GM21717 (cell line): ENCODE results near the gene MYO5B.
"Not testable (repeated sequence)": the region's sequence is repeated elsewhere in the genome, so short reads cannot be mapped to it uniquely, and the experiment has no call there.

ENCODE experiments used
- ATAC-seq: cut with Tn5 transposase; IDR thresholded peaks from one replicate; pipeline ENCODE4 v1.9.1; 2021; ENCODE audit warnings: mild to moderate bottlenecking, moderate library complexity; ENCODE audit not compliant: unreplicated experiment

Gene MYO5B

DNA sequence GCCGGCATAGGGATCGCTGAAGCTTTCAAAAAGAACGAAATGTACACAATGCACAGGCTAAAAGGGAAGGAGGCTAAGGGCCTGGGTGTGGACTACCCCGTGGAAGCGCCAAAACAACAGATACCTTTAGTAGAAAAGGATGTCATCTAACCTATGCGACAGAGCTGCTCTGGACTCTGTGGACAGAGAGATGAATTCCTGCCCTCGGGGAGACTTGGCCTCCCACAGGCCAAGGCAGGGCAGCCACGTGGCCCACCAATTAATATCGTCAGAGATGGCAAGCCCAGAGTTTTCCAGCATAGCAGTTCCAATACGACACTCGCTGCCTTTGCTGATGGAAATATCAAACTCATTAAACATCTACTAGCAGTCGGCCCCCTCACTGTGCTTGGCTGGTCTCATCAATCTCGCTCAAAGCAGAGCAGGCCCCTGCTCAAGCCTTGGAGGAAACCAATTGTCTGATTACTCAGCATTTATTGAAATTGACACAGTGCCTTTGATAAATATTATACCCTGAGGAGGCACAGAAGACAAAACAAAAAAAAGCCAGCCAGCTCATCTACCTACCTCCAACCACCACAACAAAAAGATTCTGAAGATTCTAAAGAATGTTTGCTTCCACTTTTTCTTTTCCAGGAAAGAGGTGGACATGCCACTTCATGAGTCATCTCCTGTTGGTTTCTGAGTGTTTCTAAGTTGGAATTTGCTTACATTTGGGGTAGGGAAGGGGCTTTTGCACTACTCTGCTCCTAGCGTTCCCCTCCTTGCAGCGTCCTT lies 302.6 kb downstream of the MYO5B start:
- ATAC-seq = no peak

DNA sequence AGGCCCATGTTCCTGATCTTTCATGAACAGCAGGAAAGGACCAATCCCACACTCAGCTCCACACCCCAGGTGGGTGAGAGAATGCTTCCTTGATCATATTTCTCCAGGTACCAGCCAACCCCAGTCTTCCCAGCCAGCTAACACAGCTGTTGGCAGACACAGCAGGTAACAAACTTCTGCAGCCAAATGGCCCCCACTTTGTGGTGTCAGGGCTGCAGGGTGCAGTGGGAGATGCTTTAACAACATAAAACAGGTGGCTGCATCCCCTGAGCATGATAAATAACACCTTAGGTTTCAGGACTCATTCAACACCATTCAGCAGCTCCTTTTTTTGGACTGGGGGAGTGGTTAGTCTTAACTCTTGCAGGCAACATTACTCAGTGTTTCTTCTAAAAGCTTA lies 304.9 kb downstream of the MYO5B start:
- ATAC-seq = no peak

DNA sequence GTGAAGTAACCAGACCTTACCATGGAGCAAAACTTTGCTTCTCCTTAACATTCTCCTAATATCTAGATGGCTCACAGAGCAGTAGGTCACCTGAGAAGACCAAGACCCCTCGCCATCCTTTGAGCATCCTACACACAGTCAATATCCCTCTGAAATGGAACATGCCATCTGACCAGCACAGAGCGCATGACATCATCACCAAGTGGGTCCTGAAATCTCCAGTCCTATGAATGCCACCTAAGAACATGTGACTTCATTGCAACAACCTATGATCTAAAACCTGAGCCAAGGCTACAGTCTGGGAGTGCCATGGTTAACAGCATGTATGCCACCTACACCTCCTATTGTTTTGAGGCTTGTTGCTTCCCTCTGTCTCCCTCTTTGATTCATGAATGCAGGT lies 305.4 kb downstream of the MYO5B start:
- not testable (repeated sequence) for ATAC-seq

DNA sequence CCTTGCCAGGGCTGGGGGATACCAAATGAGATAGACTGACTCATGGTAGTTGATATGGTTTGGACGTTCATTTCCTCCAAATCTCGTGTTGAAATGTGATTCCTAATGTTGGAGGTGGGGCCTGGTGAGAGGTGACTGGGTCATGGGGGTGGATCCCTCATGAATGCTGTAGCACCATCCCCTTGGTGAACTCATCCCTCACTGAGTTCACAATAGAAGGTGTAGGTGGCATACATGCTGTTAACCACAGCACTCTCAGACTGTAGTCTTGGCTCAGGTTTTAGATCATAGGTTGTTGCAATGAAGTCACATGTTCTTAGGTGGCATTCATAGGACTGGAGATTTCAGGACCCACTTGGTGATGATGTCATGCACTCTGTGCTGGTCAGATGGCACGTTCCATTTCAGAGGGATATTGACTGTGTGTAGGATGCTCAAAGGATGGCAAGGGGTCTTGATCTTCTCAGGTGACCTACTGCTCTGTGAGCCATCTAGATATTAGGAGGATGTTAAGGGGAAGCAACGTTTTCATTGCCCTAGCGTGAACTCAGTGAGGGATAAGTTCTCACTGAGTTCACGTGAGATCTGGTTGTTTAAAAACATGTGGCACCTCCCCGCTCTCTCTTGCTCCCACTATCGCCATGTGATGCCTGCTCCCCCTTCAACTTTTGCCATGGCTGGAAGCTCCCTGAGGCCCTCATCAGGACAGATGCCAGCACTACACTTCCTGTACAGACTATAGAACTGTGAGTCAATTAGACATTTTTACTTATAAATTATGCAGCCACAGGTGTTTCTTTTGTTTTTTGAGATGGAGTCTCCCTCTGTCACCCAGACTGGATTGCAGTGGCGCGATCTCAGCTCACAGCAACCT lies 307.8 kb downstream of the MYO5B start:
- no peak for ATAC-seq

DNA sequence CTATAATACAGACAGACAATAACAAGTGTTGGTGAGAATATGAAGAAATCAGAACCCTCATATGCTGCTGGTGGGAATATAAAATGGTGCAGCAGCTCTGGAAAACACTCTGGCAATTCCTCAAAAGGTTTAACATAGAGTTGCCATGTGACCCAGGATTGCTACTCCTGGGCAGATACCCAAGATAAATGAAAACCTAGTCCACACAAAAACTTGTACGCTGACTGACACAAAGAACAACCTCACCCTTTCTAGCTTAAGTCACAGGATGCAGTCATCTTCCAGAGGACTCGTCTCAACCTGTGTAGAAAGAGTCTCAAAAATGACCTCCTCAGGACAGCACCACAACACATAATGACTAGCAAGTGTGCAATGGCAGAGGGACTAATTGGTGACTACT lies 310.0 kb downstream of the MYO5B start:
- ATAC-seq = no peak

DNA sequence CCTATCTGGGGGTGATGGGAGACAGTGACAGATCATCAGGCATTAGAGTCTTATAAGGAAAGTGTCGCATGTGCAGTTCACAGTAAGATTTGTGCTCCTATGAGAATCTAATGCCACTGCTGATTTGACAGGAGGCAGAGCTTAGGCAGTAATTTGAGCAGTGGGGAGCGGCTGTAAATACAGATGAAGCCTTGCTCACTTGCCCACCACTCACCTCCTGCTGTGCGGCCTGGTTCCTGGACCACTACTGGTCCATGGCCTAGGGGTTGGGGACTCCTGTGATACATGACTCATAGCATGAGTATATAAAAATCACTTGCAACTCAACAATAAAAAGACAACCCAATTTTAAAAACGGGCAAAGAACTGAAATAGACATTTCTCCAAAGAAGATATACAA lies 310.5 kb downstream of the MYO5B start:
- ATAC-seq = no peak

DNA sequence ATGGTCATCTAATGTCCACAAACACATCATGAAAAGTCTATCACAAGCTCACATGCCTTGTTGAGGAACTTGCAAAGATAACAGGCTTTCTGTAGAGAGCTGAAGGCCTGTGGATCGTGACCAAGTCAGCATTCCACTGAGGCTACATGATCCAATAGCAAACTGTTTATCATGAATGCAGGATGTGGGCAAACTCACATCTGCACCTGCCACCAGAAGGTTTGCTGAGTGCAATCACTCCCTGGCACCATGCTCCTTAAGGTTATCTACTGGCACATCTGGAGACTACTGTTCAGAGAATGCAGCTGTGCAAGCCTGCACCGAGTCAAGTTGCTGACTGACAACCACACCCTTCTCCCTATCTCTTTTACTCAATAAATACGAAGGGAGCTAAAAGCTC lies 314.3 kb downstream of the MYO5B start:
- no peak for ATAC-seq

DNA sequence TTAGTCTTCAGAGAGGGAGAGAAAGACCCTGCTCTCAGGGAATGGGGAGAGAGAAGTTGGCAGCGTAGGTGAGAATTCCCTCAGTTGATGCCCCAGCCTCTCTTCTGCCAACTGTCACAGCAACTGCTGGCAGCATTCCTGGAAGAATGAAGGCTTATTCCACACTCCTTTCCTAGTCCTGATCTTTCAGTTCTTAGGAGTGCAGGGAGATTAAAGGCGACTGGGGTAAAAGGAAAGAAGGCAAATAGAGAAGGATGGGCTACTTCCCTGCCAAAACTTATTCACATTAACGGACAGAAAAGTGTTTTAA lies 315.7 kb downstream of the MYO5B start:
- ATAC-seq = no peak

DNA sequence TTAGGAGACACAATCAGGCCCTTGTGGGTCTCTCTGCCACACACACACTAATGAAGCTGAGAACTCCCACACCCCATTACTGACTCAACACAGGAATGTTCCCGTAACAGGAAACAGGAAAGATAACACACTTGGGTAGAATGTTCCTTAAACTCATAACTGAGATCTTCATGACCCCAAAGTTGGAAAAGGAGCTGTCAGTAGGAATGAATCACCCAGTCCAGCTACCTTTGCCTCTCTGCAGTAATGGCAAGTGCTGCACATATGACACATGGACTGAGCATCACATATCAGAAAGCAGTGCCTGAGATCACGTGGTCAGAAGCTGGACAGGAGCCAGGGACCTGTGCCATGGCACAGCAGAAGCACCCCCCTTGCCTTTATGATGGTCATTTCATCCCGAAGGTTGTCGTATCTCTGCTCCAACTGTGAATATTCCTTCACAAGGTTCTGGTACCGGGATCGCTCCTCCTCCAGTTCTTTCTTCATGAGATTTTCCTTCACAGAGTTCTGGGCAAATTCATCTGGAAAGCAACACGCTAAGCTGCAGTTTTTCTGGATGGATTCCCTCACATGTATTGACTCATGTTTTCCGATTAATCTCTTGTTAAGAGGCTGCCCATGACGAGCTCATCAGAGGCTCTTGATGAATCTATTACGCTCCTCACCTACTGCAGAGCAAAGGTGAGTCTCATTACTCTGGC lies 316.2 kb downstream of the MYO5B start:
- ATAC-seq = no peak

DNA sequence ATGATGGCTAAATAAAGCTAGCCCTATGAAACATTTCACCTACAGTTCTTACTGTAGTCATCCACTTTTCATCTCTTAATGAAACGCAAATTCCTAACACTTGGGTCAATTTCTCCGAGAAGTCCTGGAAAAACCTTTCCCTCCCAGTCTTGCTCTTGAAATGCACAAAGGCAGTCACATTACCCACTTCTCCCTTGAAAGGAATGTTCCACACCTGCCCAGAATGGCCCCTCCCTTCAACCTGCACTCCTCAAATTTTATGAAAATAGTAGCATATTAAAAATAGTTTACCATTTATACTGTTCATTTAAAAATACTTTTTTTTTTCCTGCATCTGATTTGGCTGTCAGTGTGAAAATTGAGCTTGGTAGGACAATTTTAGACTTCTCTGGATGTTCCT lies 316.9 kb downstream of the MYO5B start:
- ATAC-seq = no peak

DNA sequence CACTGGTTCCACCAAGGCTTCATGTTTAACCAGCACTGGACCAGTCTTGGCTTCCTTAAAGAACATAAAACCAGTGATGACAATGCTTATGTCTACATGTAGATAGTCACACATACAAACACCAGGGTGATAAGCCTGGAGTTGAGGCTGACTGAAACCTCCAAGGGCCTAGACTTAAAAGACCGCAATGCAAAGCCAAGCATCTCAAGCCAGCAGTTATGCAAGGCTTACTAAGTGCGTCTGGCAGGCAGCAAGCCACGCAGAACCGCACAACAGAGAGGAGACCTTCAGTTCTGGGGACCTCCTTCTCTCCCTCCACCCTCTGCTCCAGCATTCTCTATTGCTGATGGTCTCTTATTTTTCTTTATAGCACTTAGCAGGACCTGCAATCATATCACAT lies 318.4 kb downstream of the MYO5B start:
- ATAC-seq = no peak

DNA sequence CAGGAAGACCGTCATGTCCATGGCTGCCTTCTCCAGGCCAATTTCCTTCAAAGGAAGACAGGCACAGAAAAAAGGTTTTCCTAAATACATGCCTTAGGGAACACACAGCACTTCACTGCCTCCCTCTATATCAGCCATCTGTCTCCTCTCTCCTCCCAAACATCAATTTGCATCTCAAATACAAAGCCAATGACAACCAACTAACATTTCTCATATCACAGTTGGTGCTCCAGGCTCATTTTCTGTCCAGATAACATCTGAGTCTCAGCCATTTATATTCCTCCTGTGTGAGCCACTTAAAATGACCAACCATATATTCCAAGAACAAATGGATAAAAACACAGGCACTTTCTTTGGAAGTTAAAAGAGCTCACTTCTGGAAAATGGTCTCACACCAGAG lies 319.2 kb downstream of the MYO5B start:
- ATAC-seq = no peak

DNA sequence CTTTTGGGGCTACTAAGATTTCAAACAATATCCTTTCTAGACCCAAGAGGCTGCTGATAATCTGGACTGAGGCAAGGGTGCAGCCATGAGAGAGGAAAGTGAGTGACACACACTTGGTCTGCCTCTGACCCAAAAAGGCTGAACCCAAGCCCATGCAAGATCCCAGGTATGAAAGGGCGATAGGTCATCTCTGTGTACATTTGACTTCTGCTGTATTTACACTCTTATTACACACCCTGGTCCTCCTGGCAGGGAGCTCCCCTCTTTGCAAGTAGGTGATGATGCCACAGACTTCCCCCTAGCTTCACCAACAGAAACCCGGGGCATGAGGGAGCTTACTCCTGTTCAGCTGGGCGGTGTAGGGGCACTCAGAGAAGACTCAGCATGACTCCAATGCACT lies 319.8 kb downstream of the MYO5B start:
- ATAC-seq = no peak

DNA sequence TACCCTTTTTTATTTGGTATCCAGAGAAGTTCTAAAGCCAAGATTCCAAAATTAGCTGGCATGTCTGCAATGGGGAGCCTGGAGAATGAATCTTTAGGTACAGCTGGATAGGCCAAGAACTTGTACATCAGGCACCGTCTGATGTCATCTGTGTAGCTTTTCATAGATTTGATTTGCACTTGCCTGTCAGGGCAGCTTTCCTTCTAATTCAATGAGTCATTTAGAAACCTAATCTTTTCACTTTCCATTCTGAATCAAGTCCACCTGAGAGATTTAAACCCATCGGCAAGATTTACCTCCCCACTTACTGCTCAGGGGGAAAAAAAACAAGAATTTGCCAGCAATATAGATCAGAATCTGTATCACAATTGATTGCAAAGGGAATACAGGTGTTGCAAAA lies 320.7 kb downstream of the MYO5B start:
- no peak for ATAC-seq

DNA sequence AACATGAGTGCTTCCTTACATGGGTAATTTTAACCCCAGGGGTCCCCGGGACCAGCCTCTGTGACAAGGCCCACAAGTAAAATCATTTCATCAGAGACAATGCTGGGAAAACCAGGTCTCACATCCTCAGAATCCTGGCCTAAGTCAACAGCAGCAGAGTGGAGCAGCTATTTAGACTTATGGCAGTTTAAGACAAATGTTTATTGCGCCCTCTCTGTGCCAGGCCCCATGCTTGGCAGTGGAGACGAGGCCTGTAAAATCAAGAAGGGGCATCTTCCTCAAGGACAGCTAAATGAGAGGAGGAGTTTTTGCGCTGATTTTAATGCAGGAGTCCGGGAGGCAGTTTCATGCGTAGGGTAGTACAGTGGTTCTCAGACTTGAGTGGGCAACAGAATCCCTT lies 325.6 kb downstream of the MYO5B start:
- ATAC-seq = no peak

DNA sequence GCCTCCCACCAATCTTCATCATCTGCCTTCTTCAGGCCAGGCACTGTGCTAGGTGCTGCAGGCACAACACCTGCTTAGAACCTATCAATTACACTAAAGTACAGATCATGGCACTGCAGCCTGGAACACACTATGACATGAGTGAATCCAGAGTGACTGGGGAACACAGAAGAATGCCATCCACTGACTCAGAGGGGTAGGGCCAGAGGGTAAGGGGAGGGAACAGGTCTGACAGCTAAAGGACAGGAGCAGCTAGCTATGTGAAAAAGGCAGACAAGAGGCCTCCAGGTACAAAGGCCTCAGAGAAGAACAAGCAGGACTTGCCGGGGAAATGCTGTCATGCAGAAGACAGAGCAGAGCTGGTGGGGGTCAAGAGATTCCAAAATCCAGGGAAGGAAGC lies 328.3 kb downstream of the MYO5B start:
- no peak for ATAC-seq

DNA sequence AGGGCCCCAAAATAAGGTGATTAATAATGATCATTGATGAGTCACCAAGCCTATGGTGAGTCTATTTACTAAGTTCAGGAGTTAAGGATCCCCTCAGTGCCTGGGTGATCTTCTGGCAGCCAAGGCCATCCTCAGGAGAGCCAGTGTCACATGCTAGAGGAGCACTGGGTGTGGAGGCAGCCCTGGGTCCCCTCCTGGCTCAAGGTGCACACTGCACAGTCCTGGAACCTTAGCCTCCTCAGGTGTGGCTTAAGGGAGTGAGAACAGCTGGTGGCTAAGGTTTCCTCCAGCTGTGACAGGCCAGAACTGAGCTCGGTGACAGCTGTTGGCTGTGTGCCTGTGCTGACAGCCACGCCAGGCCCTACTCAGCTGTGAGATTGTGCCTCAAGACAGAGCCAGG lies 329.5 kb downstream of the MYO5B start:
- no peak for ATAC-seq

DNA sequence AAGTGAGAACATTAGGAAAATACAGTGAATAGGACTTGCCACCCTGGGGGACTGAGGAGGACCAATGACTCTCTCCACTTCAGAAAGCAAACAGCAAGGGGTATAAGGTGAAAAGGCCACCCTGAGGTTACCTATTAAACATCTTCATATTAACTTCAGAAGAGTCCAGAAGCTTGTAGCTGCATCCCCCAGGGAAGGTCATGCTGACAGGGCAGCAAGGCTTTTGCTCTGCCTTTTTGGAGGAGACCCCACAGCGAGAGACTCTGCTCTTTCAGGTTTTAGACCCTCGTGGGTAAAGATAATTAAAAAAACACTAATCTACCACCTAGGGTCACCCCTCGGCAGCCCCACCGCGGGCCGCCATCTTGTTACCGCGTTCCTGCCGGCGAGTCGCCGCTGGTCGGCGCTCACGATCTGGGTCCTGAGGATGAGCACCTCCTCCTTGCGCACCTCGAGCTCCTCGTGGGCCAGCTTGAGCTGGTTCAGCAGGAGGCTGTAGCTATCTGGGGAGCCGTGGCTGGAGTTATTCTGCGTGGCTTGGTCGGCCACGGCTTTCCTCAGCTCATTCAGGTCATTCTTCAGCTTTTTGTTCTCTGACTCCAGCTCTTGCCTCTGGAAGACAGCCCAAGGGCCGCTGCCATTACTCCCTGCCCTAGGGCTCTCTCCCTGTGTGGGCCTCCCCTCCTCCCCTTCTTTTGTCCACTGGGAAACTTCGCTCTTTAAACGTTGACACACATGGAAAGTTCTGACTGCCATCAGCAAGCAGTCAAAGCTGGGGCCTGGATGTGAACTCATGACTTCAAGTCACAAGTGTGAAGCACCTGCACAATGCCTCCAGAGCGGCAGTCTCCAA lies 331.0 kb downstream of the MYO5B start:
- ATAC-seq = no peak

DNA sequence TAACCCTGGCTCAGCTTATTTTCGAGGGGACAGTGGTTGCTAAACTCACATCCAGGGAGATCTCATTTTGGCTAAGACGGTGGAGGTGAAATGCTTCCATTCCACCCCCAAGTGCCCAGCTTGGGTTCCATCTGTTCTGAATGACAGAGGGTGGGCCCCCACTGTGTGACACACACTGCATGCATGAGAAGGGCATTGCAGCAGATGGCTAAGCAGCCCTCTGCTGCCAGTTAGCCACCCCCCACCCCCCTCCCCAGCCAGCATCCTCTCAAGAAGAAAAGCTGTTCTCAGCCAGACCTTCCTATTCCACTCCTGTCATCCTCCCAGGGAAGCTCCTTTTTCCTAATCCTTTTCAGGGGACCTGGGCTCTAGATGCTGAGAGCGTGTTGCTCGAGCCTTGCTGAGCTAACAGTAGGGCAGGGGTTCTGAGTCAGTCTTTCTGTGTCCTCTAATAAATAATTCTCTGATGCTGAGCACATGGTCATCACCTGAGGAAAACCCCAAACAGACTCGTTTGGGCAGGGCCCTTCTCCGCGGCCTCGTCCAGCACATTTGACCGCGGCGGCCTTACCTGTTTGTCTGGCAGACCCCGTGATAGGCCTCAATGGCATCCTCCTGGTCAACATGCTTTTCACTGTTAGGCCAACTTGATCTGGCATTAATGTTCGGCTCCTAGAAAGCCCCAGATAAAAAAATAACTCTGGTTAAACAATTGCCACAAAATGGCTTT lies 332.1 kb downstream of the MYO5B start:
- ATAC-seq = no peak

DNA sequence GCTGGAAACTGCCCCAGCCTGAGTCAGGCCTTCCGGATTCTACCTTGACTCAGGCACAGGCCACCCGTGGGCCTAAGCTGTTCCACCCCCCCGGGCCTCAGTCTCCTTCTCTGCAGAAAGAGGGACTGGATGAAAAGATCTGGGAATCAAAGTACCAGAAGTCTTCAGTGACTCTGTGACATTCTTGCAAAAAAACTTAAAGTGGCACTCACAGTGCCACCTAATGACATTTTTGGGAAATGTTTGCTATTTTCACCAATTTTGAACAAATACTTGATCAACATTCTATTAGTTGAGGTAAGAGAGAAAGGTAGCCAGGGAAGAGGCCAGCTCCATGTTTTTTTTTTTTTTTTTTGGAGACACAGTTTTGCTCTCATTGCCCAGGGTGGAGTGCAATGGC lies 333.3 kb downstream of the MYO5B start:
- no peak for ATAC-seq
